Parathyroid adenoma (tissue), 2 donors: ENCODE measurements around the gene PACSIN1.

Experiments used
- H2AFZ ChIP-seq: fragments of 300-600 bp; sonication (generic); one replicate; pipeline ENCODE4 v1.7.0; 2017; ENCODE audit warnings: antibody characterized with exemption, mild to moderate bottlenecking
- H3K27ac ChIP-seq: fragments of 300-600 bp; sonication (generic); one replicate; pipeline ENCODE4 v1.7.0; 2017
- H3K27me3 ChIP-seq: fragments of 300-600 bp; sonication (generic); one replicate; pipeline ENCODE4 v1.7.0; 2017; ENCODE audit warnings: low read length; ENCODE audit not compliant: control insufficient read depth, insufficient read depth
- H3K36me3 ChIP-seq: fragments of 300-600 bp; sonication (generic); one replicate; pipeline ENCODE4 v1.7.0; 2017; ENCODE audit warnings: low read length; ENCODE audit not compliant: control insufficient read depth, insufficient read depth
- H3K4me1 ChIP-seq: fragments of 300-600 bp; sonication (generic); one replicate; pipeline ENCODE4 v1.7.0; 2017; ENCODE audit warnings: control low read depth
- H3K4me2 ChIP-seq: fragments of 300-600 bp; sonication (generic); one replicate; pipeline ENCODE4 v1.7.0; 2017; ENCODE audit warnings: low read length
- H3K4me3 ChIP-seq: fragments of 300-600 bp; sonication (generic); one replicate; pipeline ENCODE4 v1.7.0; 2017; ENCODE audit warnings: low read depth, low read length
- H3K79me2 ChIP-seq: fragments of 300-600 bp; sonication (generic); one replicate; pipeline ENCODE4 v1.7.0; 2017; ENCODE audit warnings: control low read depth
- H3K9ac ChIP-seq: fragments of 300-600 bp; sonication (generic); one replicate; pipeline ENCODE4 v1.7.0; 2017; ENCODE audit warnings: mild to moderate bottlenecking
- H3K9me3 ChIP-seq: fragments of 300-600 bp; sonication (generic); one replicate; pipeline ENCODE4 v1.7.0; 2017; ENCODE audit warnings: low read length; ENCODE audit not compliant: control insufficient read depth
- CTCF ChIP-seq: fragments of 300-600 bp; sonication (generic); IDR thresholded peaks from one replicate; pipeline ENCODE4 v1.7.0; 2017; ENCODE audit warnings: antibody characterized with exemption, mild to moderate bottlenecking
- donor health status: primary hyperparathyroidism.

The PACSIN1 gene

GRCh38 chr6:34543421-34543820 lies 77.5 kb downstream of the PACSIN1 start:
- no peak overlapping the region for H3K4me3 ChIP-seq
- H3K4me2 ChIP-seq: no peak overlapping the region
- no peaks in the 10 kb centered on the region for H3K9me3 ChIP-seq
- H3K27ac ChIP-seq: no peak overlapping the region
- no peak overlapping the region for H3K9ac ChIP-seq
- H2AFZ ChIP-seq: no peak overlapping the region
- H3K79me2 ChIP-seq: no peaks in the 10 kb centered on the region
- no peaks in the 10 kb centered on the region for H3K27me3 ChIP-seq
- H3K36me3 ChIP-seq: no peaks in the 10 kb centered on the region
- H3K4me1 ChIP-seq: peaks cover 2% of the 10 kb centered on the region
- TF ChIP-seq CTCF: no peak

GRCh38 chr6:34544052-34544604 lies 78.3 kb downstream of the PACSIN1 start:
- Histone ChIP-seq H2AFZ (no peak overlapping the region), H3K4me3 (no peak overlapping the region), H3K4me2 (no peak overlapping the region), H3K9me3 (no peaks in the 10 kb centered on the region), H3K4me1 (peaks cover 2% of the 10 kb centered on the region), H3K27me3 (no peaks in the 10 kb centered on the region), H3K79me2 (no peaks in the 10 kb centered on the region), H3K36me3 (no peaks in the 10 kb centered on the region), H3K27ac (no peak overlapping the region), H3K9ac (no peak overlapping the region)
- no peak for TF ChIP-seq CTCF

DNA sequence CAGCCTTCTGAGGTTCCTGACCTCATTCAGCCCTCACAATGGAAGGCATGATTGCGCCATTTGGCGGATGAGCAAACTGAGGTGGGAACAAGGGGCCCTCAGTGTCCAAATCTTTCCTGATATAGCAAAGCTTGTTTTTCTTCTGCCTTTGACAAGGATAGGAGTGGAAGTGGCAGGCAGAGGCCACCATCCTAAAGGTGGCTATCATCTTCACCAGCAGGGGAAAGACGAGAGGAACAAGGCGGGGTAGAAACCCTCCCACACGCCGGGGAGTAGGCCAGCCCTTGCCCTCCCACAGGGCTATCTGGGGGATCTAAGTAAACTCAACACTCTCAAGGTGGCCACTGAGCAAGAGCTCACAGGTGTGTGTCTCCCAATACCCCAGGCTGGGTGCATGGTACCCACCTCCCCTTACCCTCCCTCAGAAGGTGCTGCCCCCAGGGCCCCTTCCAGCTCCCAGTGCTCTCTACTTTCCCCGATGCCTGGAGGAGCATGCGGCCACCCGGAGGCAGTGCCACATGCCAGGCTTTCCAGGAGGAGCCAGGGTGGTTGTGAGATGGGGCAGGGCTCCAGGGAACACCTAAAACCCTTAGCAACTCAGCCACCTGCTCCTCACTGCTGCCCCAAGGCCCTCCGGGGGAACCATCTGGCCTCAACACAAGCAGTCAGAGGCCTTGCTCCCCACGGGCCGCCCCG lies 79.0 kb downstream of the PACSIN1 start:
- H3K27me3 ChIP-seq: no peaks in the 10 kb centered on the region
- H3K27ac ChIP-seq: no peak overlapping the region
- H3K4me3 ChIP-seq: no peak overlapping the region
- no peak overlapping the region for H3K4me2 ChIP-seq
- H2AFZ ChIP-seq: no peak overlapping the region
- no peaks in the 10 kb centered on the region for H3K36me3 ChIP-seq
- H3K79me2 ChIP-seq: no peaks in the 10 kb centered on the region
- H3K9ac ChIP-seq: no peak overlapping the region
- TF ChIP-seq CTCF: no peak
- peaks cover 2% of the 10 kb centered on the region for H3K4me1 ChIP-seq
- H3K9me3 ChIP-seq: no peaks in the 10 kb centered on the region

GRCh38 chr6:34546551-34547321 lies 80.9 kb downstream of the PACSIN1 start:
- H3K4me3 ChIP-seq: no peak overlapping the region
- no peaks in the 10 kb centered on the region for H3K9me3 ChIP-seq
- H3K27me3 ChIP-seq: no peaks in the 10 kb centered on the region
- H3K36me3 ChIP-seq: no peaks in the 10 kb centered on the region
- H2AFZ ChIP-seq: no peak overlapping the region
- no peak for TF ChIP-seq CTCF
- no peak overlapping the region for H3K4me2 ChIP-seq
- H3K27ac ChIP-seq: no peak overlapping the region
- peaks cover 2% of the 10 kb centered on the region for H3K4me1 ChIP-seq
- H3K79me2 ChIP-seq: no peaks in the 10 kb centered on the region
- H3K9ac ChIP-seq: no peak overlapping the region
